ENCODE measurements around the gene WWOX. TPM values are rescaled to one million over a fixed set of nuclear protein-coding genes. Genes with fewer than 3 reads are reported as not detected.

Gene WWOX
- total RNA-seq, 1 experiment from 2014 or later = 13.0 TPM

- peak; percentile 42 for DNase-seq (ENCODE audit: low read depth)
These were observed 43.3 kb downstream of the WWOX start for GRCh38 chr16:78142788-78143187.

- no peak for DNase-seq (ENCODE audit: low read depth)
These were observed 47.4 kb downstream of the WWOX start for GRCh38 chr16:78146807-78147206.

GRCh38 chr16:78147911-78148401, 48.5 kb downstream of the WWOX start:
- peak; percentile 82 for DNase-seq (ENCODE audit: low read depth)

GRCh38 chr16:78150233-78150632, 50.8 kb downstream of the WWOX start:
- no peak for DNase-seq (ENCODE audit: low read depth)

- no peak for DNase-seq (ENCODE audit: low read depth)
These were observed 55.4 kb downstream of the WWOX start for GRCh38 chr16:78154729-78155461.

GRCh38 chr16:78155791-78156345, 56.4 kb downstream of the WWOX start:
- DNase-seq (ENCODE audit: low read depth) = no peak

- DNase-seq (ENCODE audit: low read depth) = no peak
These were observed 61.7 kb downstream of the WWOX start for GRCh38 chr16:78161023-78161729.

GRCh38 chr16:78163772-78164670, 64.6 kb downstream of the WWOX start:
- DNase-seq (ENCODE audit: low read depth) = peak; percentile 35

- DNase-seq (ENCODE audit: low read depth) = no peak
These were observed 71.1 kb downstream of the WWOX start for GRCh38 chr16:78170494-78170933.

- peak; percentile 10 for DNase-seq (ENCODE audit: low read depth)
These were observed 75.8 kb downstream of the WWOX start for GRCh38 chr16:78175287-78175686.

- no peak for DNase-seq (ENCODE audit: low read depth)
These were observed 77.0 kb downstream of the WWOX start for GRCh38 chr16:78176435-78176834.

GRCh38 chr16:78177218-78177617, 77.8 kb downstream of the WWOX start:
- DNase-seq (ENCODE audit: low read depth) = no peak

GRCh38 chr16:78177987-78178386, 78.5 kb downstream of the WWOX start:
- no peak for DNase-seq (ENCODE audit: low read depth)

GRCh38 chr16:78179666-78180065, 80.2 kb downstream of the WWOX start:
- no peak for DNase-seq (ENCODE audit: low read depth)

GRCh38 chr16:78180349-78180748, 80.9 kb downstream of the WWOX start:
- no peak for DNase-seq (ENCODE audit: low read depth)

- DNase-seq (ENCODE audit: low read depth) = no peak
These were observed 84.2 kb downstream of the WWOX start for GRCh38 chr16:78183437-78184237.

GRCh38 chr16:78184238-78185183, 85.1 kb downstream of the WWOX start:
- peak; percentile 45 for DNase-seq (ENCODE audit: low read depth)

- DNase-seq (ENCODE audit: low read depth) = no peak
These were observed 89.7 kb downstream of the WWOX start for GRCh38 chr16:78189121-78189520.

- DNase-seq (ENCODE audit: low read depth) = no peak
These were observed 93.5 kb downstream of the WWOX start for GRCh38 chr16:78192734-78193488.

All from LHCN-M2 (cell line).